ENCODE data around the gene CD93.

CD93 gene

DNA sequence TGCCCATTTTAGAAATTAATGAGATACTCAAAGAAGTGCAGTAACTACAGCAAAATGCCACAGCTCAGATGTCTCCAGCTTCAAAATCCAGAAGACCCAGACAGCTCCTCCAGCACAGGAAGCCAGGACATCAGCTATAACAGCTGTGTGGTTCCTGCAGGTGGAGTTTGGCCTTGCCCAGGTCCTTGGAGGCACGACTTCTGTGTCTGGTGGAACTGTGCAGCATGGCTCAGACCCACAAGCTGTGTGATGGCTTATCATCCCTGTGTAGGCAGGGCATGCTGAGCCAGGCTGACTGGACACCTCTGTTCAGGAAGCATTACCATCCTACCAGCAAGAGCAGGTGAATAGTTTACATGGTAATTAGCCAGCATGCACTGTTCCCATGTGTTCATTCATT is 26.5 kb upstream of the CD93 start:
- no peak for ATAC-seq
- no peak for TF ChIP-seq PATZ1 (CRISPR knock-in tag; IDR thresholded peaks at IDR 0.05; ENCODE audit: borderline replicate concordance)
- TF ChIP-seq RARB (CRISPR knock-in tag; IDR thresholded peaks at IDR 0.05): no peak
- no peak for TF ChIP-seq SNAI2 (CRISPR knock-in tag; IDR thresholded peaks at IDR 0.05)
- TF ChIP-seq ZNF565 (CRISPR knock-in tag; conservative IDR thresholded peaks at IDR 0.05; ENCODE audit: low read depth): no peak
- no peak for TF ChIP-seq CSRNP3 (CRISPR knock-in tag; IDR thresholded peaks at IDR 0.05)
- no peak for TF ChIP-seq OSR1 (CRISPR knock-in tag; IDR thresholded peaks at IDR 0.05)
- no peak for TF ChIP-seq ARNTL (CRISPR knock-in tag; IDR thresholded peaks at IDR 0.05; ENCODE audit: borderline replicate concordance, low read depth)
- no peak for TF ChIP-seq BACH2 (CRISPR knock-in tag; IDR thresholded peaks at IDR 0.05; ENCODE audit: borderline replicate concordance)
- TF ChIP-seq TSHZ2 (CRISPR knock-in tag; IDR thresholded peaks at IDR 0.05): no peak

- TF ChIP-seq PATZ1 (CRISPR knock-in tag; IDR thresholded peaks at IDR 0.05; ENCODE audit: borderline replicate concordance): no peak
- no peak for TF ChIP-seq ZFP3 (CRISPR knock-in tag; IDR thresholded peaks at IDR 0.05)
- TF ChIP-seq GLIS3 (CRISPR knock-in tag; IDR thresholded peaks at IDR 0.05): no peak
- TF ChIP-seq TOX (CRISPR knock-in tag; IDR thresholded peaks at IDR 0.05; ENCODE audit: borderline replicate concordance): no peak
- no peak for TF ChIP-seq ZNF565 (CRISPR knock-in tag; conservative IDR thresholded peaks at IDR 0.05; ENCODE audit: low read depth)
- no peak for TF ChIP-seq SNAI2 (CRISPR knock-in tag; IDR thresholded peaks at IDR 0.05)
- TF ChIP-seq ZNF8 (CRISPR knock-in tag; IDR thresholded peaks at IDR 0.05): no peak
- TF ChIP-seq, protein P1, sequence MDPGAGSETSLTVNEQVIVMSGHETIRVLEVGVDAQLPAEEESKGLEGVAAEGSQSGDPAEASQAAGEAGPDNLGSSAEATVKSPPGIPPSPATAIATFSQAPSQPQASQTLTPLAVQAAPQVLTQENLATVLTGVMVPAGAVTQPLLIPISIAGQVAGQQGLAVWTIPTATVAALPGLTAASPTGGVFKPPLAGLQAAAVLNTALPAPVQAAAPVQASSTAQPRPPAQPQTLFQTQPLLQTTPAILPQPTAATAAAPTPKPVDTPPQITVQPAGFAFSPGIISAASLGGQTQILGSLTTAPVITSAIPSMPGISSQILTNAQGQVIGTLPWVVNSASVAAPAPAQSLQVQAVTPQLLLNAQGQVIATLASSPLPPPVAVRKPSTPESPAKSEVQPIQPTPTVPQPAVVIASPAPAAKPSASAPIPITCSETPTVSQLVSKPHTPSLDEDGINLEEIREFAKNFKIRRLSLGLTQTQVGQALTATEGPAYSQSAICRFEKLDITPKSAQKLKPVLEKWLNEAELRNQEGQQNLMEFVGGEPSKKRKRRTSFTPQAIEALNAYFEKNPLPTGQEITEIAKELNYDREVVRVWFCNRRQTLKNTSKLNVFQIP (CRISPR knock-in tag; IDR thresholded peaks at IDR 0.05; ENCODE audit: borderline replicate concordance, low read depth): no peak
- TF ChIP-seq CSDC2 (CRISPR knock-in tag; IDR thresholded peaks at IDR 0.05): no peak
- TF ChIP-seq OSR1 (CRISPR knock-in tag; IDR thresholded peaks at IDR 0.05): no peak
- TF ChIP-seq ZC3H10 (CRISPR knock-in tag; IDR thresholded peaks at IDR 0.05): no peak
- TF ChIP-seq TSHZ2 (CRISPR knock-in tag; IDR thresholded peaks at IDR 0.05): no peak
- TF ChIP-seq CSRNP3 (CRISPR knock-in tag; IDR thresholded peaks at IDR 0.05): no peak
- TF ChIP-seq ESRRG (CRISPR knock-in tag; IDR thresholded peaks at IDR 0.05): no peak
- TF ChIP-seq ARNTL (CRISPR knock-in tag; IDR thresholded peaks at IDR 0.05; ENCODE audit: borderline replicate concordance, low read depth): no peak
- no peak for TF ChIP-seq ZFP30 (CRISPR knock-in tag; IDR thresholded peaks at IDR 0.05)
- TF ChIP-seq PPARA (CRISPR knock-in tag; IDR thresholded peaks at IDR 0.05; ENCODE audit: borderline replicate concordance): no peak
- no peak for TF ChIP-seq ZNF70 (CRISPR knock-in tag; IDR thresholded peaks at IDR 0.05)
- no peak for ATAC-seq
Measured at GRCh38 chr20:23111944-23112342, 25.8 kb upstream of the CD93 start.
